PC-9 (cell line): ENCODE measurements around the gene CYB5R4. TPM values are rescaled to one million over a fixed set of nuclear protein-coding genes. Genes with fewer than 3 reads are reported as not detected.

ENCODE experiments used
- BruUV-seq: library from RNA; stranded (reverse); fragments of 400-500 nt; replicated peaks from 2 replicates; lab custom pipeline; 2021; lab: Mats Ljungman, UMichigan
- CTCF ChIA-PET: fragments of 300-600 bp; sonication (Branson Sonifier 250); formaldehyde crosslinking; loops from one replicate; lab custom pipeline; 2022; ENCODE audit warnings: antibody characterized with exemption; lab: Charles Lee
- POLR2A ChIA-PET: fragments of 300-600 bp; sonication (Branson Sonifier 250); formaldehyde crosslinking; loops from one replicate; lab custom pipeline; 2022; ENCODE audit warnings: antibody characterized with exemption; ENCODE audit not compliant: unreplicated experiment; lab: Charles Lee
- DNase-seq, 2 experiments: peaks; one replicate each; pipeline versions ENCODE4 v3.0.0 to v3.0.0-alpha.2; 2015 to 2022; ENCODE audit warnings: mixed read lengths in 1 of 2
- H2AFZ ChIP-seq: fragments of 200-600 bp; sonication (generic); 2 replicates; pipeline ENCODE4 v1.8.1; 2017; ENCODE audit warnings: antibody characterized with exemption
- H3F3A ChIP-seq: fragments of 200-600 bp; sonication (generic); 2 replicates; pipeline ENCODE4 v1.8.1; 2017; ENCODE audit warnings: antibody characterized with exemption, mild to moderate bottlenecking, low read depth; ENCODE audit not compliant: insufficient read depth
- H3K27ac ChIP-seq: fragments of 200-600 bp; sonication (generic); 2 replicates; pipeline ENCODE4 v1.6.1; 2016; ENCODE audit warnings: mixed run types
- H3K27me3 ChIP-seq: fragments of 200-600 bp; sonication (generic); 2 replicates; pipeline ENCODE4 v1.6.1; 2016; ENCODE audit warnings: low read depth, mixed run types; ENCODE audit not compliant: insufficient read depth
- H3K36me3 ChIP-seq: fragments of 200-600 bp; sonication (generic); 2 replicates; pipeline ENCODE4 v1.6.1; 2016; ENCODE audit warnings: low read depth, mixed run types
- H3K4me1 ChIP-seq: fragments of 200-600 bp; sonication (generic); replicated peaks from 2 replicates; pipeline ENCODE4 v1.6.1; 2016; ENCODE audit warnings: mixed run types; ENCODE audit not compliant: insufficient read depth
- H3K4me2 ChIP-seq: fragments of 200-600 bp; sonication (generic); 2 replicates; pipeline ENCODE4 v1.6.1; 2017; ENCODE audit warnings: mixed run types
- H3K4me3 ChIP-seq: fragments of 200-600 bp; sonication (generic); 2 replicates; pipeline ENCODE4 v1.6.1; 2016; ENCODE audit warnings: mixed run types
- H3K79me2 ChIP-seq: fragments of 200-600 bp; sonication (generic); 2 replicates; pipeline ENCODE4 v1.6.1; 2017; ENCODE audit warnings: low read depth, mixed run types
- H3K9me2 ChIP-seq: fragments of 200-600 bp; sonication (generic); 2 replicates; pipeline ENCODE4 v1.8.1; 2017; ENCODE audit warnings: mild to moderate bottlenecking; ENCODE audit not compliant: insufficient read depth
- H3K9me3 ChIP-seq: fragments of 200-600 bp; sonication (generic); 2 replicates; pipeline ENCODE4 v1.8.1; 2016; ENCODE audit warnings: low read depth; ENCODE audit not compliant: insufficient read depth
- H4K20me1 ChIP-seq: fragments of 200-600 bp; sonication (generic); 2 replicates; pipeline ENCODE4 v1.8.1; 2017; ENCODE audit not compliant: insufficient read depth
- CTCF ChIP-seq: fragments of 200-600 bp; sonication (generic); conservative IDR thresholded peaks from 2 replicates; pipeline ENCODE4 v1.6.1; 2017; ENCODE audit warnings: mixed run types, antibody characterized with exemption, mild to moderate bottlenecking, moderate library complexity
- EZH2 ChIP-seq: fragments of 200-600 bp; sonication (generic); IDR thresholded peaks from 2 replicates; pipeline ENCODE4 v1.8.0; 2017; ENCODE audit warnings: antibody characterized with exemption, low read depth
- intact Hi-C: fragments of 100-400 bp; cut with micrococcal nuclease; formaldehyde crosslinking; loops from one replicate; pipeline ENCODE4 v1.10.0; 2022; ENCODE audit not compliant: unreplicated experiment
- total RNA-seq: library from RNA; stranded (reverse); gene quantifications from 2 replicates; pipeline ENCODE4 v1.2.3, GENCODE V29; 2021

Gene CYB5R4
- total RNA-seq, 1 experiment from 2014 or later: 22.7 TPM

GRCh38 chr6:83849127-83849526, 10.4 kb upstream of the CYB5R4 start:
- ChIA-PET POLR2A (no interaction called here), CTCF (no interaction called here)
- Histone ChIP-seq H3K27me3 (no peaks in the 10 kb centered on the region), H2AFZ (no peak overlapping the region), H3K4me3 (no peak overlapping the region), H3K4me2 (no peak overlapping the region), H3K36me3 (no peaks in the 10 kb centered on the region), H3K9me2 (no peaks in the 10 kb centered on the region), H3K79me2 (no peaks in the 10 kb centered on the region), H3K9me3 (no peaks in the 10 kb centered on the region), H3K27ac (no peak overlapping the region), H4K20me1 (no peaks in the 10 kb centered on the region), H3K4me1 (no peaks in the 10 kb centered on the region), H3F3A (no peaks in the 10 kb centered on the region)
- no peak for DNase-seq
- intact Hi-C loops: no loop called here
- BruUV-seq: no TSS peak
- TF ChIP-seq EZH2 (no peak), CTCF (no peak)

- H3K4me1 ChIP-seq: no peaks in the 10 kb centered on the region
- no peak for TF ChIP-seq CTCF
- no peak for TF ChIP-seq EZH2
- POLR2A ChIA-PET: no interaction called here
- no peaks in the 10 kb centered on the region for H3K9me3 ChIP-seq
- H3K36me3 ChIP-seq: no peaks in the 10 kb centered on the region
- DNase-seq: no peak
- no peaks in the 10 kb centered on the region for H3K27me3 ChIP-seq
- H3F3A ChIP-seq: no peaks in the 10 kb centered on the region
- no peaks in the 10 kb centered on the region for H4K20me1 ChIP-seq
- H3K4me3 ChIP-seq: no peak overlapping the region
- H2AFZ ChIP-seq: no peak overlapping the region
- CTCF ChIA-PET: no interaction called here
- no peaks in the 10 kb centered on the region for H3K9me2 ChIP-seq
- H3K79me2 ChIP-seq: no peaks in the 10 kb centered on the region
- H3K27ac ChIP-seq: no peak overlapping the region
- BruUV-seq: no TSS peak
- intact Hi-C loops: no loop called here
- no peak overlapping the region for H3K4me2 ChIP-seq
These were observed 9.9 kb upstream of the CYB5R4 start for GRCh38 chr6:83849610-83850009.

- Histone ChIP-seq H3K27ac (no peak overlapping the region), H3K4me3 (no peak overlapping the region), H3F3A (no peaks in the 10 kb centered on the region), H4K20me1 (no peaks in the 10 kb centered on the region), H3K9me2 (no peaks in the 10 kb centered on the region), H3K9me3 (no peaks in the 10 kb centered on the region), H3K27me3 (no peaks in the 10 kb centered on the region), H2AFZ (no peak overlapping the region), H3K79me2 (no peaks in the 10 kb centered on the region), H3K4me2 (no peak overlapping the region), H3K4me1 (no peaks in the 10 kb centered on the region), H3K36me3 (no peaks in the 10 kb centered on the region)
- BruUV-seq: no TSS peak
- CTCF ChIA-PET: no interaction called here
- DNase-seq: no peak
- TF ChIP-seq CTCF (no peak), EZH2 (no peak)
- intact Hi-C loops: no loop called here
- POLR2A ChIA-PET: no interaction called here
These were observed 6.8 kb upstream of the CYB5R4 start for GRCh38 chr6:83852528-83853177.
